ENCODE results near the gene BRSK2. TPM values are rescaled to one million over a fixed set of nuclear protein-coding genes. Genes with fewer than 3 reads are reported as not detected.

Gene BRSK2
- total RNA-seq, 2 experiments from 2014 or later = 0.96 to 1.2 TPM

- H3K4me1 Mint-ChIP-seq = peaks cover 35% of the 10 kb centered on the region
- H3K27ac Mint-ChIP-seq = no peak overlapping the region
- ATAC-seq = no peak
- peaks cover 3% of the 10 kb centered on the region for H3K9me3 Mint-ChIP-seq (ENCODE audit: low read depth)
- CTCF ChIA-PET = no interaction called here
- DNase-seq = no peak
- no peak overlapping the region for H3K4me3 Mint-ChIP-seq
- peaks cover 9% of the 10 kb centered on the region for H3K36me3 Mint-ChIP-seq (ENCODE audit: low read depth)
- H3K27me3 Mint-ChIP-seq = no peaks in the 10 kb centered on the region
- intact Hi-C loops (cut with DNase I, micrococcal nuclease) = no loop called here
- POLR2A ChIA-PET = no interaction called here
These were observed 111.9 kb downstream of the BRSK2 start for GRCh38 chr11:1501421-1502167.

- Mint-ChIP-seq H3K4me1 (peaks cover 27% of the 10 kb centered on the region), H3K4me3 (no peak overlapping the region), H3K27ac (no peak overlapping the region), H3K9me3 (ENCODE audit: low read depth) (peaks cover 3% of the 10 kb centered on the region), H3K36me3 (ENCODE audit: low read depth) (peaks cover 9% of the 10 kb centered on the region), H3K27me3 (no peaks in the 10 kb centered on the region)
- ATAC-seq = no peak
- DNase-seq = no peak
- intact Hi-C loops (cut with DNase I, micrococcal nuclease) = no loop called here
- ChIA-PET CTCF (interaction anchor here (0.5 kb wide), 1 partner anchor 298 kb away, joined by 3 read pairs; no protein-coding TSS in a partner anchor), POLR2A (no interaction called here)
These were observed 112.6 kb downstream of the BRSK2 start for GRCh38 chr11:1502168-1502953.

GRCh38 chr11:1502954-1503707 lies 113.4 kb downstream of the BRSK2 start:
- H3K9me3 Mint-ChIP-seq (ENCODE audit: low read depth) = peaks cover 3% of the 10 kb centered on the region
- no peak for DNase-seq
- POLR2A ChIA-PET = no interaction called here
- CTCF ChIA-PET = no interaction called here
- no peaks in the 10 kb centered on the region for H3K27me3 Mint-ChIP-seq
- peaks cover 9% of the 10 kb centered on the region for H3K36me3 Mint-ChIP-seq (ENCODE audit: low read depth)
- peaks cover 22% of the 10 kb centered on the region for H3K4me1 Mint-ChIP-seq
- intact Hi-C loops (cut with DNase I, micrococcal nuclease) = no loop called here
- H3K27ac Mint-ChIP-seq = no peak overlapping the region
- ATAC-seq = no peak
- no peak overlapping the region for H3K4me3 Mint-ChIP-seq

DNA sequence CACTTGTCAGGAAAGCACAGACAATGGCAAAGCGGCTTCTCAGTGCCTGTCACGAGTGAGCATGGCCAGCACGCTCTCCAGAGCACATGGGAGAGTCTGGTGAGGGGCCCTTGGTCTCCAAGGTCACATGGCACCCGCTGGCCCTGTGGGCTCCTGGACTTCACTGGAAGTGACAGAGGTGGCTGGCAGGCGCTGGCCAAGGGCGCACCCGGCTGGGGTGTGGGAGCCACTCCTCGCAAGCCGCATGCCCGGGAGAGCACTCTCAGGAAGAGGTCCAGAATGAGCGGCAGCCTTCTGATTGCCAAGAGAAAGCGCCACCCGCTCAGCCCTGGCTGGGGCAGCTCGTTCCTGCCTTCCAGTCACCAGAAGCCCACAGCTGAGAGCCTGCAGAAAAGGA lies 114.0 kb downstream of the BRSK2 start:
- POLR2A ChIA-PET = no interaction called here
- Mint-ChIP-seq H3K27me3 (no peaks in the 10 kb centered on the region), H3K27ac (no peak overlapping the region), H3K4me1 (peaks cover 18% of the 10 kb centered on the region), H3K4me3 (no peak overlapping the region), H3K9me3 (ENCODE audit: low read depth) (peaks cover 3% of the 10 kb centered on the region), H3K36me3 (ENCODE audit: low read depth) (peaks cover 9% of the 10 kb centered on the region)
- no peak for DNase-seq
- CTCF ChIA-PET = interaction anchor here (0.6 kb wide), 1 partner anchor 91 kb away, joined by 4 read pairs; no protein-coding TSS in a partner anchor
- ATAC-seq = no peak
- intact Hi-C loops (cut with DNase I, micrococcal nuclease) = no loop called here

DNA sequence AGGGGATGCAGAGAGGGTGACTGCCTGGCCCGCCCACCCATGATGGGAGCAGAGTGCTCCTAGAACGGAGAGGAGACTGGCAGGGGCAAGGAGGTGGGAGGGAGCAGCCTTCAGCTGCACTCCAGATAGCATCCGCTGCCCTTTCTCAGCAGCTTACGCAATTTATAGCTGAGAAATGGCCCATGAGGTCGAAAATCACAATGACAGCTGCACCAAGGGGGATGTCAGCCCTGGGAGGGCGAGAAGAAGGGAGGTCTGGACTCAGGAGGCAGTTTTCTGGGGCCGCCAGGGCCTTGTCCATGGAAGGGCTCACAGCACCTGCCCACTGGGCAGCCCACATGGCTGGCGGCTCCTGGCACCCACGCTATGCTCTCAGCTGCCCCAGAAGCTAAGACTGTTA lies 114.4 kb downstream of the BRSK2 start:
- H3K27me3 Mint-ChIP-seq = no peaks in the 10 kb centered on the region
- no peak for DNase-seq
- no peaks in the 10 kb centered on the region for H3K9me3 Mint-ChIP-seq (ENCODE audit: low read depth)
- POLR2A ChIA-PET = no interaction called here
- H3K36me3 Mint-ChIP-seq (ENCODE audit: low read depth) = peaks cover 5% of the 10 kb centered on the region
- H3K27ac Mint-ChIP-seq = no peak overlapping the region
- peaks cover 16% of the 10 kb centered on the region for H3K4me1 Mint-ChIP-seq
- no peak overlapping the region for H3K4me3 Mint-ChIP-seq
- intact Hi-C loops (cut with DNase I, micrococcal nuclease) = no loop called here
- CTCF ChIA-PET = interaction anchor here (0.6 kb wide), 1 partner anchor 91 kb away, joined by 4 read pairs; no protein-coding TSS in a partner anchor
- ATAC-seq = no peak

DNA sequence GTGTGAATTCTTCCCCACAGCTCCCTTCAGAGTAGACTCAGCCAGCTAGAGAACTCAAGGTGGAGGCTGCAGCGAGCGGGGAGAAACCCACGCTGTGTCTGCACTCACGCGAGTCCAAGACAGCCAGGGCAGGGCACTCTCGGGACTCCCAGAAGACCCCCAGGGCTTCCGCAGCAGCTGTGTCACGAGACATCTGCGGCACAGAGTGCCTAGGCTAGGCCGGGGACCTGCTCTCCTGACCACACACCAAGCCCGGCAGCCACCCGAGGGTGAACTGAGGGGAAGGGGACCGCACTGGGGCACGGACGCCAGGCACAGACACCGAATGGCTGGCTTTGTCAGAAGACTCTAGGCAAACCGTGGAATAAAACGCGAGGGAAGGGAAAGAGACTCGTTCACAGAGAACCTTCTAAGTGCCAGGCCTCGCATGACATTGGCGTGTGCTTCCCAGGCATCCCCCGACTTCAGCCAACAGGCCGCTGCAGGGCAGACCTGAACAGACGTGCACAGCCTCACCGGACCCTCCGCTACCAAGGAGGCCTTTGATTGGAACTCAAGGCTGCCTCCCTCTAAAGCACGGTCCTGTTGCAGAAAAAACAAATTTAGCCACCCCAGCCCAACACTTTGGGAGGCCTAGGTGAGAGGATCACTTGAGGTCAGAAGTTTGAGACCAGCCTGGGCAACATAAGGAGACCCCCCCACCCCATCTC lies 115.0 kb downstream of the BRSK2 start:
- Mint-ChIP-seq H3K4me3 (no peak overlapping the region), H3K36me3 (ENCODE audit: low read depth) (peaks cover 5% of the 10 kb centered on the region), H3K9me3 (ENCODE audit: low read depth) (no peaks in the 10 kb centered on the region), H3K27me3 (no peaks in the 10 kb centered on the region), H3K4me1 (peaks cover 21% of the 10 kb centered on the region), H3K27ac (no peak overlapping the region)
- ATAC-seq (no peak), DNase-seq (no peak)
- POLR2A ChIA-PET = no interaction called here
- intact Hi-C loops (cut with DNase I, micrococcal nuclease) = no loop called here
- CTCF ChIA-PET = interaction anchor here (0.9 kb wide), 1 partner anchor 9 kb away, joined by 3 read pairs; no protein-coding TSS in a partner anchor

- DNase-seq = no peak
- intact Hi-C loops (cut with DNase I, micrococcal nuclease) = no loop called here
- Mint-ChIP-seq H3K9me3 (ENCODE audit: low read depth) (no peaks in the 10 kb centered on the region), H3K4me3 (no peak overlapping the region), H3K27me3 (no peaks in the 10 kb centered on the region), H3K36me3 (ENCODE audit: low read depth) (peaks cover 5% of the 10 kb centered on the region), H3K27ac (no peak overlapping the region), H3K4me1 (peaks cover 20% of the 10 kb centered on the region)
- no peak for ATAC-seq
- ChIA-PET CTCF (interaction anchor here (0.5 to 0.9 kb wide), 3 partner anchors 9 to 1714 kb away, joined by 3 read pairs; no protein-coding TSS in a partner anchor), POLR2A (no interaction called here)
These were observed 115.7 kb downstream of the BRSK2 start for GRCh38 chr11:1505480-1505879.

- Mint-ChIP-seq H3K4me1 (peaks cover 20% of the 10 kb centered on the region), H3K36me3 (ENCODE audit: low read depth) (no peaks in the 10 kb centered on the region), H3K9me3 (ENCODE audit: low read depth) (no peaks in the 10 kb centered on the region), H3K27me3 (no peaks in the 10 kb centered on the region), H3K27ac (no peak overlapping the region), H3K4me3 (no peak overlapping the region)
- DNase-seq (no peak), ATAC-seq (no peak)
- ChIA-PET POLR2A (no interaction called here), CTCF (no interaction called here)
- intact Hi-C loops (cut with DNase I, micrococcal nuclease) = no loop called here
These were observed 117.2 kb downstream of the BRSK2 start for GRCh38 chr11:1506981-1507380.

GRCh38 chr11:1507381-1508140 lies 117.8 kb downstream of the BRSK2 start:
- H3K4me1 Mint-ChIP-seq = peaks cover 23% of the 10 kb centered on the region
- H3K27ac Mint-ChIP-seq = no peak overlapping the region
- ATAC-seq (no peak), DNase-seq (no peak)
- intact Hi-C loops (cut with DNase I, micrococcal nuclease) = no loop called here
- ChIA-PET POLR2A (no interaction called here), CTCF (interaction anchor here (0.7 kb wide), 1 partner anchor 182 kb away, joined by 3 read pairs; no protein-coding TSS in a partner anchor)
- H3K9me3 Mint-ChIP-seq (ENCODE audit: low read depth) = no peaks in the 10 kb centered on the region
- H3K4me3 Mint-ChIP-seq = no peak overlapping the region
- H3K27me3 Mint-ChIP-seq = no peaks in the 10 kb centered on the region
- H3K36me3 Mint-ChIP-seq (ENCODE audit: low read depth) = no peaks in the 10 kb centered on the region

- Mint-ChIP-seq H3K9me3 (ENCODE audit: low read depth) (no peaks in the 10 kb centered on the region), H3K4me3 (no peak overlapping the region), H3K4me1 (peaks cover 28% of the 10 kb centered on the region), H3K27ac (no peak overlapping the region), H3K36me3 (ENCODE audit: low read depth) (no peaks in the 10 kb centered on the region), H3K27me3 (no peaks in the 10 kb centered on the region)
- DNase-seq = no peak
- ChIA-PET POLR2A (no interaction called here), CTCF (no interaction called here)
- intact Hi-C loops (cut with DNase I, micrococcal nuclease) = no loop called here
- no peak for ATAC-seq
These were observed 118.8 kb downstream of the BRSK2 start for GRCh38 chr11:1508491-1508891.

- Mint-ChIP-seq H3K27ac (no peak overlapping the region), H3K4me3 (no peak overlapping the region), H3K36me3 (ENCODE audit: low read depth) (no peaks in the 10 kb centered on the region), H3K27me3 (no peaks in the 10 kb centered on the region), H3K9me3 (ENCODE audit: low read depth) (no peaks in the 10 kb centered on the region), H3K4me1 (peaks cover 30% of the 10 kb centered on the region)
- POLR2A ChIA-PET = no interaction called here
- DNase-seq (no peak), ATAC-seq (no peak)
- intact Hi-C loops (cut with DNase I, micrococcal nuclease) = no loop called here
- CTCF ChIA-PET = no interaction called here
These were observed 119.3 kb downstream of the BRSK2 start for GRCh38 chr11:1508986-1509385.
